Chondrocyte (in vitro differentiated cells): ENCODE results near the gene ERC1. TPM values are rescaled to one million over a fixed set of nuclear protein-coding genes. Genes with fewer than 3 reads are reported as not detected.

Experiments used
- DNase-seq: peaks from one replicate; pipeline ENCODE4 v3.0.0; 2021; ENCODE audit warnings: mixed read lengths, low spot score
- H3K27ac Mint-ChIP-seq: one replicate; pipeline ENCODE4 v1.8.0; 2021; ENCODE audit warnings: mild to moderate bottlenecking, moderate library complexity, mixed read lengths; ENCODE audit not compliant: unreplicated experiment
- H3K27me3 Mint-ChIP-seq: 2 replicates; pipeline ENCODE4 v1.8.0; 2021; ENCODE audit warnings: low read depth, mixed read lengths
- H3K36me3 Mint-ChIP-seq: 2 replicates; pipeline ENCODE4 v1.8.0; 2021; ENCODE audit warnings: low read depth, mixed read lengths
- H3K4me1 Mint-ChIP-seq: 2 replicates; pipeline ENCODE4 v1.8.0; 2021; ENCODE audit warnings: low read depth, mild to moderate bottlenecking, mixed read lengths
- H3K4me3 Mint-ChIP-seq: one replicate; pipeline ENCODE4 v1.8.0; 2021; ENCODE audit warnings: mild to moderate bottlenecking, moderate library complexity, mixed read lengths; ENCODE audit not compliant: unreplicated experiment
- H3K9me3 Mint-ChIP-seq: 2 replicates; pipeline ENCODE4 v1.8.0; 2021; ENCODE audit warnings: low read depth, mixed read lengths
- long read RNA-seq: library from polyadenylated mRNA; stranded (forward); transcript quantifications from one replicate; pipeline ENCODE4 v2.0.0, GENCODE V29; 2021
- total RNA-seq: library from RNA; stranded (reverse); gene quantifications from 3 replicates; pipeline ENCODE4 v1.2.1, GENCODE V29; 2021
- TF ChIP-seq, protein P1 (sequence below): fragments of 200-600 bp; sonication (generic); IDR thresholded peaks from 2 replicates; pipeline ENCODE4 v1.5.0; 2021; ENCODE audit warnings: antibody characterized with exemption, mild to moderate bottlenecking, moderate library complexity

ERC1 gene
- total RNA-seq: 79.3 to 102 TPM (median 83.6 TPM) in 3 replicates
- long read RNA-seq, full-length matches to known transcripts: 4 of 15 reads
- long read RNA-seq, partial matches to known transcripts: 2 of 15 reads
- long read RNA-seq, other reads (novel, unspliced or antisense): 9 of 15 reads

DNA sequence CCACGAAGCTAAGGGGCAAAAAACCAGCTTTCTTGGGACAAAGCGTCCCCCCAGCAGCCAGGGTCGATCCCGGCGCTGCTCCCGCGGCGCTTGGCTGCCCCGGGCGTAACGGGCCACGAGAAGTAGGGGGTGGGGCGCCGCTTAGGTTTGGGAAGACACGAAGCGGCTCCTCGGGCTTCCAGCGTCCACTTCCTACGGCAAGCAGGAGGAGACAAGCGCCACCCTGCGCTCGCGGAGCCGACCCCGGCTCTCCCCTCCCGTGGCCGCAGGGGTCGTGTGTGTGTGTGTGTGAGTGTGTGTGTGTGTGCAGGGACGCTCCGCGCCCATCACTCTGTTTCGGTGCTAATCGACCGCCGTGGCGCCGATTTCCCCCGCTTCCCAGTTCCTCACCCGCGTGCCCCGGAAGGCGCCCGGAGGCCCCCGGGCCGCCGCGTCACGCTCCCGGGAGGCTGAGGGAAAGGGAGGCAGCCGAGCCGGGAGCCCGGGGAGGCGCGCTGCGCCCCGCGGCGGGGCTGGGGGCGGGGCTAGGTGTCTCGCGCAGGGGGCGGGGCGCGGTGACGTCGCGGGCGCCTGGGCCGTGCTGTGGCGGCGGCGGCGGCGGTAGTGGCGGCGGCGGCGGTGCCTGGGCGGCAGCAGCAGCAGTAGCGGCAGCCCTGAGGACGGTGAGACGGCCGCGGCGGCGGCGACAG lies at the start of gene ERC1:
TSS of gene ERC1 (plus strand) at position 563 of the 689 bp plus-strand sequence. CDS start 36,681 bp downstream, outside the sequence.
- peak; percentile 96 for DNase-seq
- TF ChIP-seq, protein P1, sequence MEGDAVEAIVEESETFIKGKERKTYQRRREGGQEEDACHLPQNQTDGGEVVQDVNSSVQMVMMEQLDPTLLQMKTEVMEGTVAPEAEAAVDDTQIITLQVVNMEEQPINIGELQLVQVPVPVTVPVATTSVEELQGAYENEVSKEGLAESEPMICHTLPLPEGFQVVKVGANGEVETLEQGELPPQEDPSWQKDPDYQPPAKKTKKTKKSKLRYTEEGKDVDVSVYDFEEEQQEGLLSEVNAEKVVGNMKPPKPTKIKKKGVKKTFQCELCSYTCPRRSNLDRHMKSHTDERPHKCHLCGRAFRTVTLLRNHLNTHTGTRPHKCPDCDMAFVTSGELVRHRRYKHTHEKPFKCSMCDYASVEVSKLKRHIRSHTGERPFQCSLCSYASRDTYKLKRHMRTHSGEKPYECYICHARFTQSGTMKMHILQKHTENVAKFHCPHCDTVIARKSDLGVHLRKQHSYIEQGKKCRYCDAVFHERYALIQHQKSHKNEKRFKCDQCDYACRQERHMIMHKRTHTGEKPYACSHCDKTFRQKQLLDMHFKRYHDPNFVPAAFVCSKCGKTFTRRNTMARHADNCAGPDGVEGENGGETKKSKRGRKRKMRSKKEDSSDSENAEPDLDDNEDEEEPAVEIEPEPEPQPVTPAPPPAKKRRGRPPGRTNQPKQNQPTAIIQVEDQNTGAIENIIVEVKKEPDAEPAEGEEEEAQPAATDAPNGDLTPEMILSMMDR: no peak
- H3K27ac Mint-ChIP-seq: peak within 1 kb of the TSS; percentile 96
- H3K27me3 Mint-ChIP-seq: no peaks in the 10 kb centered on the region
- peaks cover 54% of the 10 kb centered on the region for H3K4me1 Mint-ChIP-seq
- H3K9me3 Mint-ChIP-seq: no peaks in the 10 kb centered on the region
- H3K36me3 Mint-ChIP-seq: no peaks in the 10 kb centered on the region
- H3K4me3 Mint-ChIP-seq: peak within 1 kb of the TSS; percentile 95

DNA sequence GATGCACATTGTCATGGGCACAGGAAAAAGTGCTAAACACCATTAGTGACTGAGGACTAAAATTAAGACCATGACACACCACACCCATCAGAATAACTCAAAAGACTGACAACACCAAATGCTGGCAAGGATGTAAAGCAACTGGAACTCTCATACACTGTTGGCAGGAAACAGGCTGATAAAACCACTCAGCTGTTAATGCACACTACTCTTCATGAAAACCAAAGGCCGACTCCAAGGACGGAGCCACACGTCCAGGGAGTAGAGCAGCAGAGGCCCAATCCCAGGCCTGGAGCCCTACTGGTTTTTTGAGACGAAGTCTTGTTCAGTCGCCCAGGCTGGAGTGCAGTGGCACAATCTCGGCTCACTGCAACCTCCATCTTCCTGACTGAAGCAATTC lies 48.0 kb upstream of the ERC1 start:
- Mint-ChIP-seq H3K4me1 (peaks cover 17% of the 10 kb centered on the region), H3K27ac (no peak overlapping the region), H3K36me3 (peaks cover 9% of the 10 kb centered on the region), H3K27me3 (no peaks in the 10 kb centered on the region), H3K9me3 (no peaks in the 10 kb centered on the region), H3K4me3 (no peak overlapping the region)
- no peak for DNase-seq
- TF ChIP-seq, protein P1: no peak

DNA sequence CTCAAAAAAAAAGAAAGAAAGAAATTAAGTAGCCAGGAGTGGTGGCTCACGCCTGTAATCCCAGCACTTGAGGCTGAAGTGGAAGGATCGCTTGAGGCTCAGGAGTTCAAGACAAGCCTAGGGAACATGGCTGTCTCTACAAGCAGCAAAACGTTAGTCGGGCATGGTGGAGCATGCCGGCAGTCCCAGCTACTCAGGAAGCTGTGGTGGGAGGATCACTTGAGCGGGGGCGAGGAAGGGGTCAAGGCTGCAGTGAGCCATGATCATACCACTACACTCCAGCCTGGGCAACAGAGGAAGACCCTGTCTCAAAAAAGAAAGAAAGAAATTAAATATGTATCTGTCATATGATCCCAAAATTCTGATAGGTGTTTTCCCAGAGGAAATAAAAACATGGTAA lies 46.8 kb upstream of the ERC1 start:
- Mint-ChIP-seq H3K27me3 (no peaks in the 10 kb centered on the region), H3K4me3 (no peak overlapping the region), H3K27ac (no peak overlapping the region), H3K36me3 (peaks cover 9% of the 10 kb centered on the region), H3K4me1 (peaks cover 25% of the 10 kb centered on the region), H3K9me3 (no peaks in the 10 kb centered on the region)
- no peak for DNase-seq
- TF ChIP-seq, protein P1: no peak

DNA sequence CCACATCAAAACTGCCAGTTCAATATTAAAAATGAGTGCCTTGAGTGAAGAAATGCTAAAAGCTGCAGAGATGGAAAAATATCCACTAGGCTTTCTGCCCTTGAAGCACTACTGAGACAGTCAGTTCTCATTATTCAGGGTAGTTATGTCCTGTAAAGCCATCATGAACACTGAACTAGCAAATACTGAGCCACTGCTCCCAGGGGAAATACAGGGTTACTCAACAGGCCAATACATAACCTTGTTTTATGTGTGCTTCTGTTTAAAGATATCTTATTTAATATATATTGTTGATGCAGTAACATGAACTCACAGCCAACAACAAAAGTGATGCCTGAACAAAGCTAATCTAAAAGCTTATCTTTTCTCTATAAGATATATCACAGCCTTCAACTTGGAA lies 44.8 kb upstream of the ERC1 start:
- no peaks in the 10 kb centered on the region for H3K27me3 Mint-ChIP-seq
- peaks cover 26% of the 10 kb centered on the region for H3K4me1 Mint-ChIP-seq
- peaks cover 2% of the 10 kb centered on the region for H3K36me3 Mint-ChIP-seq
- H3K27ac Mint-ChIP-seq: peak overlapping the region; percentile 88
- no peak overlapping the region for H3K4me3 Mint-ChIP-seq
- DNase-seq: no peak
- TF ChIP-seq, protein P1: no peak
- no peaks in the 10 kb centered on the region for H3K9me3 Mint-ChIP-seq

DNA sequence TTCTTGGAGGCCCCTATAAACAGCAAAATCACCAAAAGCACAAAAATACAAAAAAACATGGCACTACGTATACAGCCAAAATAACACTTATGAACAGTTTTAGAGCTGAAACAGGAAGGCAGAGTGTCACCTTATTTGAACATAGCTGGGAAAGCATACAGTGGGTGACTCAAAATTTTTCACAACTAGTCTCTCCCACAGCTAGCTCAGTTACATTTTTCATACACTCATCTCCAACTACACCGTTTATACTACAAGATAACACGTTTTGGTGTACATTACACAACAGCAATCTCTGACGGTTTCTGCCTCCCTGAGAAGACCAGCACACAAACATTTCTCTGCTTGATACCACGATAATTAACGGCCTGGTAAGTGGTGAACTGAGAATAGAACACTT lies 44.4 kb upstream of the ERC1 start:
- no peak overlapping the region for H3K4me3 Mint-ChIP-seq
- H3K9me3 Mint-ChIP-seq: no peaks in the 10 kb centered on the region
- peak overlapping the region; percentile 88 for H3K27ac Mint-ChIP-seq
- peaks cover 2% of the 10 kb centered on the region for H3K36me3 Mint-ChIP-seq
- TF ChIP-seq, protein P1: no peak
- H3K27me3 Mint-ChIP-seq: no peaks in the 10 kb centered on the region
- DNase-seq: no peak
- H3K4me1 Mint-ChIP-seq: peaks cover 26% of the 10 kb centered on the region
